ENCODE measurements around the gene MLX.

MLX gene, protein sequence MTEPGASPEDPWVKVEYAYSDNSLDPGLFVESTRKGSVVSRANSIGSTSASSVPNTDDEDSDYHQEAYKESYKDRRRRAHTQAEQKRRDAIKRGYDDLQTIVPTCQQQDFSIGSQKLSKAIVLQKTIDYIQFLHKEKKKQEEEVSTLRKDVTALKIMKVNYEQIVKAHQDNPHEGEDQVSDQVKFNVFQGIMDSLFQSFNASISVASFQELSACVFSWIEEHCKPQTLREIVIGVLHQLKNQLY

DNA sequence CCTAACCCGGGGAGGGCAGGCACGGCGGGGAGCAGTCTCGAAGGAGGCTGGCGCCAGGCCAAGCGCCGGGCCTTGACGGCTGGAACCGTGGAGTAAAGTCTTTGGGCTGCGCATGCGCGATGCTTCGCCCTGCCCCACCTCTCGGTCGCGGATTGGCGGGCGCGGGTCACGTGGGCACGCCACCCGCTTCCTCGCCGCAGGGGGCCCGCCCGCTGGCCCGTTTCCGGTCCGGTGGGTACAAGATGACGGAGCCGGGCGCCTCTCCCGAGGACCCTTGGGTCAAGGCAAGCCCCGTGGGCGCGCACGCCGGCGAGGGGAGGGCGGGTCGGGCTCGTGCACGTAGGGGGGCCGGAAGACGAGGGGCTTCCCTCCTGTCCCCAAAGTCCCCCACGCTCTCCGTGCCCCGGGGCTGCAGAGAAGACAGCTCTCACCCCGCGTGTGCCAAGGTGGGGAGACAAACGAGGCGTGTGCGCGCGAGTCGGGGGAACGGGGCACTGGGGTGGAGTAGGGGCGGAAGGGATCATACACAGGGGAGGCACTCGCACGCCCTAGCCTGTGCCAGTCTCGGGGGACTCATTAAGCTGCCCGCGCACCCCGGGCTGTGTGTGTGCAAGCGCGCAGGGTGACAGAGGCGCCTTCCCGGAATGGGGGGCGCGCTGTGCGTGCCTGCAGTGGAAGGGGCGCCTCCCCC is at the start of gene MLX:
Gene MLX, plus strand, starts transcription at position 218 of the 691 bp plus-strand sequence. Its CDS starts 25 bp downstream, at position 243.
- peak; percentile 84 for DNase-seq

DNA sequence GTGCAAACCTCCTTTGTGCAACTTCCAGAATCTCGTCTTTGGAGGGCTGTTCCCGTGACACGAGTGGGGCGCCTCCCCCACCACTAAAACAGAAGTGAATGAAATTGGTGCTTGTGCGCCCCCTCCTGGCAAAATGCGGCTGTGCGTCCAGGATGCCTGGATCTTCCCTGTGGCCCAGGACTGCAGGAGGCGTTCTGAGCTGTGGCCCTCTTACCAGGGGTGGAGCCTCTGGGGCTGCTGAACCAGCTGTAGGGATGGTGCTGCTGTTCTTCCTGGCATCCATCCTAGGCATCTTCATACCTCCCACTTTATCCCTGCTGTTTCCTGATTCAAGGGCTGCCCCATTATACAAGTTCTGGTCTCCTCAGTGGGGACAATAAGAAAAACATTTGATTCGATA is 49.4 kb upstream of the MLX start:
- DNase-seq = peak; percentile 2

DNA sequence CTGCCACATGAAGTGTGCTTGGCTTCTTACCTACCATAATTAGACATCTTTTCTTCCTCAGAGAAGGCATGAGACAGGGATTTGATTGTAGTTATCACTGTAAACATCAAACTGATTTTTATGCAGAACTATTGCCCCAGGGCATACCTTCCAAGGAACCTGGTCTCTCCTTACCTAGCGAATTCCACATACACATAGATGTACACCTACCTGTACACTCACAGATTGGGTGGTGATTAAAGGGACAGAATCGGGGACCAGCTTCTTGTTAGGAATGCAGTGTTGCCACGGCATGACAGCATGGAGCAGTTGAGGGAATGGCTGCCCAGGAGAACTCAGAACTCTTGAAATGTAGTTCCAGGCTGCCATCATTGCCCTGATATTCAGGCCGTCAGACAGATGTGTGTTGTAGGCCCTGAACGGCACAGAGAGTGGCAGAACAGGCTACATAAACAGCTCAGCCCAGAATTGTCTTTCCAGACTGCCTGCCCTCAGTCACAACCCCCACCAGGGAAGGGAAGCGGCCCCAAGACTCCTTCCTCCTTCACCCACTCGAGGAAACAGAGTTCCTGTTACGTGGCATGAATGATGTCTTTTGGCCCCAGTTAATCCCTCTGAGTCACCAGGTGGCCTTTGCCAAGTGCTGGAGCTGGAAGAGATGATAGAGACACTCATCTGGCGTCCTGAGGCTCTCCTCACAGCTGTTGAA is 48.7 kb upstream of the MLX start:
- no peak for DNase-seq

DNA sequence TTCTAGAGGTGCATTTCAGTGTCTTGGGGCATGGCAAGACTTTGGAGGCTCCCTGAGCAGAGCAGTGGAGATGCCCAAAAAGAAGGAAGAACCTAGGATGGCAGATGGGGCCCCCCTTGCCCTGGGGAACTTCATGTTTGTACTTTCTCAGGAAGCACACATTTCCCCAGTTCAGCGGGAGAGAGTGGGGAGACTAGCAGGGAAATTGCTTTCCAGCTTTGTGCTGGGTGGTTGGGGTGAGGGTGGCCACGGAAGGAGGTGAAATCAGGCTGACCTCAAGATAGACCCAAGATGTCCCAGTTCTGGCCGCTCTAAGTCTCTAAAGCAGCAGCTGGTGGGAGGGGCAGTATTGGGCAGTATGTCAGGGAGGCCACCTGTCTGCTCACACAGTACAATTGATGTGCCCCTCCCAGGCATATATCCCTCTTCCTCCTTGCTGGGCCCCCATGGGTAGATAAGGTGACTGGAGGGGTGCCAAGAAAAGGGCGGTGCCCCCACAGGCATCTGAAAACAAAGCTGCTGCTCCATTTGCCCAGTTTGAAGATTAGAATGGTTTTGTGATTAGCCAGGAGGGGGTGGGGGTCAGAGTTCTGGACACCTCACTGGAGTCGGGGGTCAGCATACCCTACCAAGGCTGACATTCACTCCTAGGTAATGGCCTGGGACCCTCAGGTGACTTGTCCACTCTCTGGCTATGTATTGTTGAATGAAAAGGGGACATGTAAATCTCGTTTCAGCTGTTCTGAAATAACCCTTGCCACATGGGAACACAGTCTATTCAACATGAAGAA is 48.0 kb upstream of the MLX start:
- no peak for DNase-seq

DNA sequence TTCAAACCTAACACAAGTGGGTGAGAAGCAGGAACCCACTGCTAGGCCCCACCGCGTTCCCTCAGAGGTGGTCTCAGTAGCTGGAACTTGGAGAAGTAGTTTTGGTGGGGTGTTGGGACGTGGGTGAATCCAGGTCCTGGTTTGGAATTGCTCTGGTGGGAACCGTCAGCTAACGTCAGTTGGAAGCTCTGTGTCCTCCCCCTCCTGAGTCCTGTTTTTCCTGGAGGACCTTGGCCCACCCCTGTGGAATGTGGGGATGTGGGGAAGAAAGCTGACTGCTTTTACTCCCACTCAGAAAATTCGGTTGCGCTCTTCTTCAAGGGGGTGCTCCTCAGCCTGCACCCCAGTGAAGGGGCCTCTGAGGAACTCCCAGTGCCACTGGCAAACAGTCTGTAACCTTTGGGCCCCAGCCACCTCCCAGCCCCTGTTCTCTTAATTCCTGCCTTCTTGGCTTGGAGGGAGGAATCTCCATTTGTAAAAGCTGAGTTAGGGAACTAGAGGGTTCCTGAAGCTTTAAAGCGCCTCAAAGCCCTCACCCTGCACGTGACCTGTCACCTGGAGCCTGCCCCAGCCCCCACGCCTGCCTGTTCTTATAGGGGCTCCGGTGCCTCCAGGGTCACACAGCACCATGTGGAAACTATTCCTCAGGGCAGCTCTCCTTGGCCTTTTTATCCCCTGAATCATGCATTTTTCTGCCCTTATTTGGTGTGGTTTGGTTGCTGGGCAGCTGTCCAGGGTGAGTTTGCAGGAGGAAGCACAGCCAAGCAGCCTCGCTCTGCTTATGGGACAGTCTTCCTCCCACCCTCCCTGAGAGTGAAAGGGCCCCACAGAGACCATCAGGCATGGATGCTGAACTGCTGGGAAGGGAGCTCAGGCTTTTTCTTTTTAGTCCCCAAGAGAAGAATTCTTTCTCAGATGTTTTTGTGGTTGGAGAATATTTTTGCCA is 47.1 kb upstream of the MLX start:
- DNase-seq = no peak

DNA sequence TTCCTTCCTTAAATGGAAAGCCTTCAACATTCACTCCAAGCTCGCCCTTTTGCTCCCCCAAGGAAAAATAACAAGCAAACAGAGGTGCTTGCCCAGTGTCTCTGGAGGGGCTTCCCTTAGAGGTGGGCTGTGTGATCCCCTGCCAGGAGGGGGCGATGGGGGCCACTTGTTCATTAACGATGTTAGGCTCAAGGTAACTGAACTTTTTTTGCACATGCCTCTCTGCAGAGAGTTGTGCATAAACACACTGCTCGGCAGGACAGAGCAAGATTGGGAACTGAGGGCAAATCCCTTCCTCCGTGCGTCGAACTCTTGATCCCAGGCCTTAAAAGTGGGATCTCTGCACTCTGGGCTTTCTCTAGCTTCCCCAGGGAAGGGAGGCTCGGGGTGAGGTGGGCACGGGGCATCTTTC is 46.4 kb upstream of the MLX start:
- no peak for DNase-seq

DNA sequence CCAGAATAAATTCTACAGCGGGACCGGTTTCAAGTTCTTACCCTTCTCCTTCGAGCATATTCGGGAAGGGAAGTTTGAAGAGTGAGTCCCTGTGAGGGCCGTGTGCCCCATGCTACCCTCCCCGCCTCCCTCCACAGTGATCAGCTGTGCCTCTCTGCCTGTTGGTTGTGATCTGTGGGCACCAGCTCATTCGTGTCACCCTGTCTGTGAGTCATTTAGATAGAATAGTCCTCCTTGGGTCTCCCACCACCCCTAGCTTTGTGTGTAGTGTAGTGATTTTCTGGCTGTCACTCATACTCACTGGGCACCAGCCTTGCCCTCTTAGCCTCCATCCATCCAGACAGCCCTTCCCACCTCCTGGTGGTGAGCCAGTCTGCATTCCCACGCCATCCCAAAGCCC is 45.9 kb upstream of the MLX start:
- no peak for DNase-seq

DNA sequence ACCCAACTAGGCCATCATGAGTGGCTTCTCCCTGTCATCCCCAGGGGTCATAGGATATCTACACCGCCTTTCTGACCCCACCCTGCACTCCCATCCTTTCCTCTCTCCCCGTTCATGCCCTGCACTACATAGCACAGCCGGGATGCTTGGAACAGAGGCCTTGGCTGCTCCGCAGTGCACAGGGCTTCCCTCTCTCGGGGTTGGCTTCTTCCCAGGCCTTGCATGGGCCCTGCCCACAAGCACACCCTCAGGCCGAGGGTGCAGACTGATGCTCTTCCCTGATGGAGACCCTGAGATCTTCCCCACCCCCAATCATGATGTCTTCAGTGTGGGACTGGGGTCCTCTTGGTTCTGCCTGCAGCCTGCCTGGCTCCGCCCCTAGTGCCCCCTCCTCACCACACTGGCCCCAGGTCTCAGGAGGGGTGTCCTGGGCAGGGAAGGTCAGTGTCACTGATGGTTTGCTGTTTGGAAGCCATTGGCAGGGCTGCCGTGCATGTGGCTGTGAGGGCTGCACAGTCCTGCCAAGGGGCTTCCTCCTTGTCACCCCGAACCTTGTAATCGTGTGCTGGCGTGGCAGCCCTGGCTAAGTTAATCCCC is 45.1 kb upstream of the MLX start:
- DNase-seq = no peak

DNA sequence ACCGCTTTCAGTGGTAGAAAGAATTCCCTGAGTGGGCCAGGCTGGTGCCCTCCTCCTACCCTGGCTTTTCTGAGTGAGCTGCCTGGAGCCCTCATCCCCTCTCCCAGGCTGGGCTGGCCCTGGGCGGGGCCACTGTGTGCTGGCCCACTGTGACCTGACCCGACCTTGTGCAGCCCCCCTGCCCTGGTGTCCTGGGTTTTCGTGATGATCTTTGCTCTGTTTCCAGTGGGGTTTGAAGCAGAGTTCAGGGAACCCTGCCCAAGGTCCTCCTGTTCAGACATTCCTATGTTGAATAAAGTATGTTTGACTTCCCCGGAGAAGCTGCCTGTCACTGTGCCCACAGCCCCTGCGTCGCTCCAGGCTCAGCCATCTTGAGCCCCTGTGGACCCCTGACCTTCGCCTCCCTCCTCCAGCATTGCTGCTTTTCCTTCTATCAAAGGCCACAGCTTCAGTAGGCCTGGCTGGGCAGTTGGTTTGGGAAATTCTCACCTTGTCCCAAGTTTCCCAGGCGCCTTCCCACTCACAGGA is 44.6 kb upstream of the MLX start:
- no peak for DNase-seq

DNA sequence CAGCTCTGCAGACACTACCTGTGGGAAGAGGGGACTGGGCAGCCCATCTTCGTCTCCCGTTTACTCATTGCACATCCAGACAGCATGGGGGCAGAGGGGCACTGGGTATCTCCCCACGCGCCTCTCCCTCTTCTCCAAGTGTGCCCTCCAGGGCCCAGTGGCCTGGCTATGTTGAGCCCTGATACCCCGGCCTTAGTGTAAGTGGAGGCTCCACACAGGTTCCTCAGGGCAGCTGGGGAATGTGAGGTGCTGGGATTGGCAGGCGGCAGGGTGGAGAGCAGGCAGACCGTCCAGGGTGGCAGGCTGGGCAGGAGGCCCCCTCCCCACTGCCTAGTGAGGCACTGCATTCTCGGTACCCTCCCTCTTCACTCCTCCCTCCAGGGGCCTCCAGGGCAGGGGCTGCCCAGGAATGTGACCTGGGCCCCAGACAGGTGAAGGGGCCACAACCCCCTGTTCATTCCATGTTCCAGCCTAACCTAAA is 44.1 kb upstream of the MLX start:
- no peak for DNase-seq

DNA sequence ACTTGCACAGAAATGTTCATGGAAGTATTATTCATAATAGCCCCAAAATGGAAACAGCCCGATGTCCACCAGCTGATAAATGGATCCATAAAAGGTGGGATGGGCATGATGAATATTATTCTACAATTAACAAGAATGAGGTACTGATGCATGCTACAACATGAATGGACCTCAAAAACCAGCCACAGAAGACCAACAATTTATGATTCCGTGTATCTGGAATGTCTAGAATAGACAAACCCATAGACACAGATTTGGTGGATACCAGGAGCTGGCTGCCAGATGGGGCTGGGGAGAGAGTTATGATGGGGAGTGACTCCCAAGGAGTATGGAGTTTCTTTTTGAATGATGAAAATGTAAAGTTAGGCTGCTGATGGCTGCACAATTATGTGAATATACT is 41.7 kb upstream of the MLX start:
- no peak for DNase-seq

DNA sequence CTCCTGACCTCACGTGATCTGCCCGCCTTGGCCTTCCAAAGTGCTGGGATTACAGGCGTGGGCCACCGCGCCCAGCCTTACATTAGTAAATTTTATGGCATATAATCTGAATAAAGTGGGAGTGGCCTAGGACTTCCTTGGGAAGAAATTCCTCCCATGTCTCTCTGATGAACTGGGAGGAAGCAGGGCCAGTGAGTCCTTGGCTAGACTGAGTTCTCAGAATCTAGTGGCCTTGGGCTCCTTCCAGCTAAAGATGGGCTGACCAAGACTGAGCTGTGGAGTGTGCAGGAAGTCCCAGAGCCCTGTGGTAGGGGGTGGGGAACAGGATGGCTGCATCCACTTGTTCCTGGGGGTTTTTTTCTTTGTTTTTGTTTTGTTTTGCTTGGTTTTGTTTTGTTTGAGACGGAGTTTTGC is 40.9 kb upstream of the MLX start:
- no peak for DNase-seq

DNA sequence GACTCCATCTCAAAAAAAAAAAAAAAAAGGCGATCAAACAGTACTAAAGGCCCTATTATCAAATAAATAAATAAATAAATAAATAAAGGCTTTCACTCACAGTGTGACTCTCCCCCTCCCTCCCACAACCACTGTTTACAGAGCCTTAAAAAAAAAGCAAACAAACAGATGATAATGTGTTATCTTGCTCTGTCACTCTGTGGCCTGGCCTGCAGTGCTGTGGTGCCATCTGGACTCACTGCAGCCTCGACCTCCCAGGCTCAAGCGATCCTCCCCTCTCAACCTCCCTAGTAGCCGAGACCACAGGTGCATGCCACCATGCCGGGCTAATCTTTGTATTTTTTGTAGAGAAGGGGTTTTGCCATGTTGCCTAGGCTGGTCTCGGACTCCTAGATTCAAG is 39.0 kb upstream of the MLX start:
- DNase-seq = no peak

DNA sequence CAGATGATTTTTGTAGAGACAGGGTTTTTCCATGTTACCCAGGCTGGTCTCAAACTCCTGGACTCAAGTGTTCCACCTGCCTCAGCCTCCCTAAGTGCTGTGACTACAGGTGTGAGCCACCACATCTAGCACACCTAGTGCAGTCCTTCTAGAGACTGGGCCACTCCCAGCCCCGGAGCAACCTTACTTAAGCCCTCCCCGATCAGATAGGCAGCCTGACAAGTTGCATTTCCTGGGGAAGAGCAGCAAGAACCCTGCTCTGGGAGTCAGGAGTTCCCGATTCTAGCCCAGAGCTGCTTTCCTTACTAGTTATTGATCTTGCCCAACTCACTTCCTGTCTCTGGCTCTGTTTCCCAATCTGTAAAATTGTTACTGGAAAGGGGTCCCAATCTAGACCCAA is 37.8 kb upstream of the MLX start:
- no peak for DNase-seq

DNA sequence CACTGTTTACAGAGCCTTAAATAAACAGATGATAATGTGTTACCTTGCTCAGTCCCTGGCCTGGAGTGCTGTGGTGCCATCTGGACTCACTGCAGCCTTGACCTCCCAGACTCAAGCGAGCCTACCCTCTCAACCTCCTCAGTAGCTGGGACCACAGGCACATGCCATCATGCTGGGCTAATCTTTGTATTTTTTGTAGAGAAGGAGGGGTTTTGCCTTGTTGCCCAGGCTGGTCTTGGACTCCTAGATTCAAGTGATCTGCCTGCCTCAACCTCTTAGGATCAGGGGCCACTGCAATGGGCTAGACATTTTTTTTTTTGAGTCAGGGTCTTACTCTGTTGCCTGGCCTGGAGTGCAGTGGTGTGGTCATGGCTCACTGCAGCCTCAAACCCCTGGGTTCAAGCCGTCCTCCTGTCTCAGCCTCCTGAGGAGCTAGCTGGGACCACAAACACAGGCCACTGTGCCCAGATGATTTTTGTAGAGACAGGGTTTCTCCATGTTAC is 35.9 kb upstream of the MLX start:
- peak; percentile 49 for DNase-seq

DNA sequence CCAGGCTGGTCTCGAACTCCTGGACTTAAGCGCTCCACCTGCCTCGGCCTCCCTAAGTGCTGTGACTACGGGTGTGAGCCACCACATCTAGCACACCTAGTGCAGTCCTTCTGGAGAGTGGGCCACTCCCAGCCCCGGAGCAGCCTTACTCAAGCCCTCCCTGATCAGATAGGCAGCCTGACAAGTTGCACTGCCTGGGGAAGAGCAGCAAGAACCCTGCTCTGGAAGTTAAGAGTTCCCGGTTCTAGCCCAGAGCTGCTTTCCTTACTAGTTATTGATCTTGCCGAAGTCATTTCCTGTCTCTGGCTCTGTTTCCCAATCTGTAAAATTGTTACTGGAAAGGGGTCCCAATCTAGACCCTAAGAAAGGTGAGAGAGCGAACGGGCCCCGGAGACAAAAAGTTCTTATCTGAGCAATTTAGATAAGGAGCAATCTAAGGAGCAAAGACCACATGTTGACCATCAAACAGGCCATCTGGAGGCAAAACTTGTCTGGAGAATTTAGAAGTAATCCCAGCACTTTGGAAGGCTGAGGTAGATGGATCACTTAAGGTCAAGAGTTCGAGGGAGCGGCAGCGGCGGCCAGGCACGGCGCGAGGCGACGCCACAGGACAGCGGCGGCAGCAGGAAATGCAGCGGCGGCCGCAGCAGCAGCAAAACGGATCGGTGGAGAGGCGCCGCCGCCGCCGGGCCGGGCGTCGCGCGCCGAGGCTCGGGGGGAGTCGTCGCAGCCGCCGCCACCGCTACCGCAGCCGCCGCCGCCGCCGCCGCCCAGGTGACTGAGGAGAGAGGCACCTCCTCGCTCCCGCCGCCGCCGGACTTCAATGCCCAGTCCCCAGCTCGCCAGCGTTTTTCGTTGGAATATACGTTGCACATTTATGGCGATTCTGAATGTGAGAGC is 35.2 kb upstream of the MLX start:
- DNase-seq = peak; percentile 32

DNA sequence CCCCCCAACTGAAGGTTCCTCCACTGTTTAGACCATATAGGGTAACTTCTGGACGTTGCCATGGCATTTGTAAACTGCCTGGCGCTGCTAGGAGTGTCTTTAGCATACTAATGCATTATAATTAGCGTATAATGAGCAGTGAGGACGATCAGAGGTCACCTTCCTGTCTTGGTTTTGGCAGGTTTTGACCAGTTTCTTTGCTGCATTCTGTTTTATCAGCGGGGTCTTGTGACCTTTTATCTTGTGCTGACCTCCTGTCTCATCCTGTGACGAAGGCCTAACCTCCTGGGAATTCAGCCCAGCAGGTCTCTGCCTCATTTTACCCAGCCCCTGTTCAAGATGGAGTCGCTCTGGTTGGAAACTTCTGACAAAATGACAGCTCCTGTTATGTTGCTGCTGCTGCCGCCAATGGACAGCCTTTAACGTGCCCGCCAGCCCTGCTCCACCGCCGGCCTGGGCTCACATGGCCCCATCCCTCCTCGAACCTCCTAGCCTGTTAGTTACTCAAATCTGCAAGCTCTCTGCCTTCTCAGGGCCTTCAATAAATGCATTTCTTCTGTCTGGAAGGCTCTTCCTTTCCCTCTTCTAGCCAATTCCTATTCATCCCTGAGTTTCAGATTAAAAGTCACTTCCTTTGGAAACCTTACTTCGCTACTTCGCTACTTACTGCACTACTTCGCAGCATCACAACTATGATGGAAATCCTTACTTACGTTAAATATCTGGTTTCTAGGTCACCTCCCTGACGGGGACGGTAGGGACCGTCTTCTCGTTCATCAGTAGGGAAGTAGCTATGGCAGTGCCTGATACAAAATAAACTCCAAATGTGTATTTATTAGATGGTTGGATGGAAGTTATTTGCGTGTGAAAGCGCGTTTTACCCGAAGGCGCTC is 31.5 kb upstream of the MLX start:
- DNase-seq = no peak

DNA sequence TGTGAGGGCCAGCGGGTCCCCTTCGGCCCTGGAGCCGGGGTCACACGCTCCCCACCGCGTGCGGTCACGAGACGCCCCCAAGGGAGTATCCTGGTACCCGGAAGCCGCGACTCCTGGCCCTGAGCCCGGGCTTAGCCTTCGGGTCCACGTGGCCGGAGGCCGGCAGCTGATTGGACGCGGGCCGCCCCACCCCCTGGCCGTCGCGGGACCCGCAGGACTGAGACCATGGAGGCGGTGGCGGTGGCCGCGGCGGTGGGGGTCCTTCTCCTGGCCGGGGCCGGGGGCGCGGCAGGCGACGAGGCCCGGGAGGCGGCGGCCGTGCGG is 30.9 kb upstream of the MLX start, which contains the start of gene NAGLU:
Gene NAGLU, plus strand, starts transcription at position 194 of the 324 bp plus-strand sequence. Its CDS starts 32 bp downstream, at position 226.
- peak; percentile 58 for DNase-seq

Data from NCI-H748 treated with DMSO at 0.1 percent for 48 hours (cell line).